NB4 (cell line): ENCODE results near the gene CBX1.

Source experiments
- MAX ChIP-seq: IDR thresholded peaks from 2 replicates; pipeline ENCODE4 v1.6.1; 2011; ENCODE audit warnings: low read depth, low read length
- TF ChIP-seq, protein P1 (sequence below): IDR thresholded peaks from one replicate; pipeline ENCODE4 v1.5.1; 2012; ENCODE audit warnings: low read depth, low read length

GRCh38 chr17:48106802-48107136 is 5.5 kb upstream of the CBX1 start:
- TF ChIP-seq, protein P1, sequence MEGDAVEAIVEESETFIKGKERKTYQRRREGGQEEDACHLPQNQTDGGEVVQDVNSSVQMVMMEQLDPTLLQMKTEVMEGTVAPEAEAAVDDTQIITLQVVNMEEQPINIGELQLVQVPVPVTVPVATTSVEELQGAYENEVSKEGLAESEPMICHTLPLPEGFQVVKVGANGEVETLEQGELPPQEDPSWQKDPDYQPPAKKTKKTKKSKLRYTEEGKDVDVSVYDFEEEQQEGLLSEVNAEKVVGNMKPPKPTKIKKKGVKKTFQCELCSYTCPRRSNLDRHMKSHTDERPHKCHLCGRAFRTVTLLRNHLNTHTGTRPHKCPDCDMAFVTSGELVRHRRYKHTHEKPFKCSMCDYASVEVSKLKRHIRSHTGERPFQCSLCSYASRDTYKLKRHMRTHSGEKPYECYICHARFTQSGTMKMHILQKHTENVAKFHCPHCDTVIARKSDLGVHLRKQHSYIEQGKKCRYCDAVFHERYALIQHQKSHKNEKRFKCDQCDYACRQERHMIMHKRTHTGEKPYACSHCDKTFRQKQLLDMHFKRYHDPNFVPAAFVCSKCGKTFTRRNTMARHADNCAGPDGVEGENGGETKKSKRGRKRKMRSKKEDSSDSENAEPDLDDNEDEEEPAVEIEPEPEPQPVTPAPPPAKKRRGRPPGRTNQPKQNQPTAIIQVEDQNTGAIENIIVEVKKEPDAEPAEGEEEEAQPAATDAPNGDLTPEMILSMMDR, result no peak
- TF ChIP-seq MAX, result no peak
